OCI-LY3 (cell line): ENCODE measurements around the gene TTC23.

Source experiments
- H2AFZ ChIP-seq: fragments of 200-600, 300-600 bp; shearing (Covaris generic); 2 replicates; pipeline ENCODE4 v1.6.0; 2014; ENCODE audit warnings: antibody characterized with exemption, low read depth, low read length
- H3K27ac ChIP-seq: fragments of 200-600, 300-600 bp; sonication (generic); 2 replicates; pipeline ENCODE4 v1.5.1; 2014; ENCODE audit warnings: mild to moderate bottlenecking, low read length, moderate library complexity, mixed read lengths
- H3K27me3 ChIP-seq: fragments of 200-600, 300-600 bp; sonication (generic); 2 replicates; pipeline ENCODE4 v1.6.1; 2014; ENCODE audit warnings: low read depth, low read length, mixed read lengths
- H3K36me3 ChIP-seq: fragments of 200-600, 300-600 bp; sonication (generic); replicated peaks from 2 replicates; pipeline ENCODE3; 2014; ENCODE audit warnings: low read depth, low read length, mixed read lengths
- H3K4me1 ChIP-seq: fragments of 300-600, 200-600 bp; sonication (generic); 2 replicates; pipeline ENCODE4 v1.6.1; 2014; ENCODE audit warnings: low read length, mixed read lengths
- H3K4me2 ChIP-seq: fragments of 200-600, 300-600 bp; sonication (generic); 2 replicates; pipeline ENCODE4 v1.6.1; 2014; ENCODE audit warnings: low read length, mixed read lengths
- H3K4me3 ChIP-seq: fragments of 300-600, 200-600 bp; sonication (generic); 2 replicates; pipeline ENCODE4 v1.5.1; 2014; ENCODE audit warnings: antibody characterized with exemption, mild to moderate bottlenecking, low read length, moderate library complexity
- H3K79me2 ChIP-seq: fragments of 300-600, 200-600 bp; shearing (Covaris generic); 2 replicates; pipeline ENCODE4 v1.6.1; 2014; ENCODE audit warnings: mild to moderate bottlenecking, low read length, mixed read lengths
- H3K9ac ChIP-seq: fragments of 300-600, 200-600 bp; shearing (Covaris generic); 2 replicates; pipeline ENCODE4 v1.6.0; 2014; ENCODE audit warnings: mild to moderate bottlenecking, low read length, moderate library complexity
- H3K9me3 ChIP-seq: fragments of 200-600, 300-600 bp; shearing (Covaris generic); 2 replicates; pipeline ENCODE4 v1.6.1; 2014; ENCODE audit warnings: low read length, mixed read lengths; ENCODE audit not compliant: insufficient read depth
- H4K20me1 ChIP-seq: fragments of 200-600, 300-600 bp; sonication (generic); 2 replicates; pipeline ENCODE4 v1.6.1; 2016; ENCODE audit warnings: low read length, mixed read lengths; ENCODE audit not compliant: insufficient read depth
- CTCF ChIP-seq: fragments of 200-600, 300-600 bp; sonication (generic); IDR thresholded peaks from 2 replicates; pipeline ENCODE4 v1.5.1; 2014; ENCODE audit warnings: antibody characterized with exemption, low read length, low read depth
- EZH2phosphoT487 ChIP-seq: fragments of 200-600 bp; shearing (Covaris generic); IDR thresholded peaks from 2 replicates; pipeline ENCODE4 v1.6.1; 2018; ENCODE audit warnings: antibody characterized with exemption, mixed run types, low read depth

The TTC23 gene

GRCh38 chr15:99283717-99284116, 34.3 kb upstream of the TTC23 start:
- Histone ChIP-seq H2AFZ (no peak overlapping the region), H4K20me1 (no peaks in the 10 kb centered on the region), H3K27me3 (no peaks in the 10 kb centered on the region), H3K36me3 (no peaks in the 10 kb centered on the region), H3K9me3 (no peaks in the 10 kb centered on the region), H3K79me2 (no peaks in the 10 kb centered on the region), H3K27ac (no peak overlapping the region), H3K4me2 (no peak overlapping the region), H3K4me3 (no peak overlapping the region), H3K4me1 (peaks cover 2% of the 10 kb centered on the region; the same call in 1 of the 2 replicates), H3K9ac (no peak overlapping the region)
- TF ChIP-seq CTCF (no peak), EZH2phosphoT487 (no peak)

GRCh38 chr15:99282586-99282985, 33.2 kb upstream of the TTC23 start:
- Histone ChIP-seq H3K79me2 (no peaks in the 10 kb centered on the region), H3K4me1 (peaks cover 2% of the 10 kb centered on the region; the same call in 1 of the 2 replicates), H3K36me3 (no peaks in the 10 kb centered on the region), H3K27me3 (no peaks in the 10 kb centered on the region), H2AFZ (no peak overlapping the region), H3K4me2 (no peak overlapping the region), H3K9me3 (no peaks in the 10 kb centered on the region), H3K27ac (no peak overlapping the region), H4K20me1 (no peaks in the 10 kb centered on the region), H3K4me3 (no peak overlapping the region), H3K9ac (no peak overlapping the region)
- TF ChIP-seq CTCF (no peak), EZH2phosphoT487 (no peak)

GRCh38 chr15:99282121-99282520, 32.7 kb upstream of the TTC23 start:
- Histone ChIP-seq H3K27me3 (no peaks in the 10 kb centered on the region), H3K4me3 (no peak overlapping the region), H3K9me3 (no peaks in the 10 kb centered on the region), H3K4me2 (no peak overlapping the region), H3K36me3 (no peaks in the 10 kb centered on the region), H3K9ac (no peak overlapping the region), H4K20me1 (no peaks in the 10 kb centered on the region), H2AFZ (no peak overlapping the region), H3K27ac (no peak overlapping the region), H3K79me2 (no peaks in the 10 kb centered on the region), H3K4me1 (peaks cover 2% of the 10 kb centered on the region; the same call in 1 of the 2 replicates)
- TF ChIP-seq EZH2phosphoT487 (no peak), CTCF (no peak)

GRCh38 chr15:99279827-99280226, 30.4 kb upstream of the TTC23 start:
- H3K27ac ChIP-seq: no peak overlapping the region
- H3K4me2 ChIP-seq: no peak overlapping the region
- no peak overlapping the region for H3K9ac ChIP-seq
- no peaks in the 10 kb centered on the region for H3K27me3 ChIP-seq
- H3K4me1 ChIP-seq: peaks cover 2% of the 10 kb centered on the region; the same call in 1 of the 2 replicates
- TF ChIP-seq EZH2phosphoT487 (no peak), CTCF (no peak)
- H2AFZ ChIP-seq: no peak overlapping the region
- no peaks in the 10 kb centered on the region for H4K20me1 ChIP-seq
- H3K4me3 ChIP-seq: no peak overlapping the region
- H3K9me3 ChIP-seq: no peaks in the 10 kb centered on the region
- no peaks in the 10 kb centered on the region for H3K79me2 ChIP-seq
- no peaks in the 10 kb centered on the region for H3K36me3 ChIP-seq
